COLO829 (cell line): Measurements from ENCODE around the gene SYNGR2.

ENCODE experiments used
- DNase-seq: peaks from one replicate; pipeline ENCODE4 v3.0.0; 2012; ENCODE audit warnings: low spot score

The SYNGR2 gene, protein sequence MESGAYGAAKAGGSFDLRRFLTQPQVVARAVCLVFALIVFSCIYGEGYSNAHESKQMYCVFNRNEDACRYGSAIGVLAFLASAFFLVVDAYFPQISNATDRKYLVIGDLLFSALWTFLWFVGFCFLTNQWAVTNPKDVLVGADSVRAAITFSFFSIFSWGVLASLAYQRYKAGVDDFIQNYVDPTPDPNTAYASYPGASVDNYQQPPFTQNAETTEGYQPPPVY

DNA sequence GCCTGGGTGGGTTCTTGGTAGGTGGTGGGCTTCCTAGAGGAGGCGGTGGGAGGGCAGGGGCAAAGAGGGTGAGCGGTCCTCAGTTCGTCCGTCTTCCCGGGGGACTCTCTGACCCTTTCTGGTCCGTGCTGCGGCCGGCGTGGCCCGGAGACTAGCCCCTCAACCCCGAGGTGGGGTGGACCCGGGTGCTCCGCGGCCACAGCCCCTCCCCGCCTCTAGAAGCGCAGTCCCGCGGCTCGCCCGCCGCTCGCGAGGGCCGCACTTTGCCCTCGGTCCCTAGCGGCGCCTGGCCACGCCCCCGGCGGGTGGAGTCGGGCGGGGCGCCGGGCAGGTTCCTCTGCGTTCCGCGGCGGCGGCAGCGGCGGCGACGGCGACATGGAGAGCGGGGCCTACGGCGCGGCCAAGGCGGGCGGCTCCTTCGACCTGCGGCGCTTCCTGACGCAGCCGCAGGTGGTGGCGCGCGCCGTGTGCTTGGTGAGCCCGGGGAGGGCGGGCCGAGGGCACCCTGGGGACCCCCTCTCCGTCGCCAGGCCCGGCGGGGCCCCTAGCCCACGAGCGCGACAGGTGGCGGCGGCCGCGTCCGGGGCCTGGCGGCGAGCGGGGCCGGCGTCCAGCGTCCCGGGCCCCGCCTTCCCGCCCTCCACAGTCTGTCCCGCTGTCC is at the start of gene SYNGR2:
SYNGR2 (plus strand) TSS at position 340 of the 661 bp plus-strand sequence; CDS start at position 376, 36 bp downstream.
- peak; percentile 87 for DNase-seq

DNA sequence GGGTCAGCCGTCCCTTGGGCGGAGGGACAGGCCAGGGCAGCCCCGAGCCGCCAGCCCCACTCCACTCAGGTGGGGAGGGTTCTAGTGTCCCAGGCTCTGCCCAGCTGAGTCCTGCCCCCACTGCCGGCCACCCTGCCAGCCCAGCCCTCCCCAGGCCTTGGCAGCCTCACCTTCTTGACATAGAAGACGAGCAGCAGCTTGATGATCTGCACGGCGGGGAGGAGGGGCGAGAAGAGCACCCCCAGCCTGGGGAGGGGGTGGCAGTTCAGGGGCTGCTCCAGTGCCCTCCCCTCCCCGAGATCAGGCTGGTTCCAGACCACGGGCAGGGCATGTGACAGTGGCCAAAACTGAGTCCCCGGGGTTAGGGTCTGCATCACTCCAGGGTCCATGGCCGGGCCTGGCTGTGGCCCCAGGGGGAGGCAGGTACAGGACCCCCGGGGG is 49.6 kb upstream of the SYNGR2 start:
- DNase-seq = no peak

DNA sequence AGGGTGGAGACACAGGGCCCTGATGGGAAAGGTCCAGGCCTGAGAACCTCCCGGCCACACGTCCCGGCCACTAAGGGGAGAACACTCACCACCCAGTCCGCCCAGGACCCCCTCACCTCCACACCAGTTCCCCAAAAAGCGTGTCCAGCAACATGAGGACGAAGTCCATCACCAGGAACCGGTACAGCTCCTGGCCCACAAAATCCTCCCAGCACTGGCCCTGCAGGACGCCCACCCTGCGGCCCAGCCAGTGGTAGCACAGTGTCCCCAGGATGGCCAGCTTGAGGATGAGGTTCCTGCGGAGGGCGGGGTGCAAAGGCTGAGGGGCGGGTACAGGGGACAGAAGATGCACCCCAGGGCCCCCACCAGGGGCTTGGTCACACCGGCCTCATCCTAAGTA is 47.8 kb upstream of the SYNGR2 start:
- no peak for DNase-seq

DNA sequence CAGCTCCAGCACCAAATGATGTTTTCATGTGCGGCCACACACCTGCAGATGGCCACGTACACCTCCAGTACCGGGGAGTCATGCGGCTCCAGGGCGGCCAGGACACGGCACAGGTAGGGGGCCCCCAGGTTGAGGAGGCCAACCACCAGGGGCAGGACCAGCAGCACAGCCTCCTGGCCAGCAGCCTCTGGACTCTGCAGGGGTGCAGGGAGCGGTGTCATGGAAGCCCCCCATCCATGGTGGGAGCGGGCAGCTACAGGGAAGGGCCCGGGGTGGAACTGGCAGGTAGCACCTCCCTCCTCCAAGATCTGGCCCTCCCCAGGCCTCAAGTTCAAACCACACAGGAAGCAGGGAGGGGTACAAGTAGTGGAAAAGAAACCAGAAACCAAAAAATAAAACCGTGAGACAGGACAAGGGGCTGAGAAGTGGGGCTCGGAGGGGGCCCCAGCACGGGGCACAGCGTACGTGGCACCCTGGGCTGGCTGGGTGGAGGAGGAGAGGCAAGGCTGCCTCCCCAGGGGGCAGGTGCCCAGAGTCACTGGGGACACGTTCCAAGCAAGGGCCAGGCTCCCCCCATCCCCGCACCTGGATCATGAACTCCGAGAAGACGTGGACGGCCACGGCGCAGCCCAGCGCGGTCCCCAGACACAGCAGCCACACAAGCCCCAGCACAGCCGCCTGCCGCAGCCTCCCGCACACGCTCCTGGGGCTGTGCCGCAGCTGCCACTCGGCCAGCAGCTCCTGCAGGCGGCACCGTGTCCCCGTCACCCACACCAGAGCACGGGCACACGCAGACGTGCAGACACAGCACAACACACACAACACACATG is 47.2 kb upstream of the SYNGR2 start:
- no peak for DNase-seq

DNA sequence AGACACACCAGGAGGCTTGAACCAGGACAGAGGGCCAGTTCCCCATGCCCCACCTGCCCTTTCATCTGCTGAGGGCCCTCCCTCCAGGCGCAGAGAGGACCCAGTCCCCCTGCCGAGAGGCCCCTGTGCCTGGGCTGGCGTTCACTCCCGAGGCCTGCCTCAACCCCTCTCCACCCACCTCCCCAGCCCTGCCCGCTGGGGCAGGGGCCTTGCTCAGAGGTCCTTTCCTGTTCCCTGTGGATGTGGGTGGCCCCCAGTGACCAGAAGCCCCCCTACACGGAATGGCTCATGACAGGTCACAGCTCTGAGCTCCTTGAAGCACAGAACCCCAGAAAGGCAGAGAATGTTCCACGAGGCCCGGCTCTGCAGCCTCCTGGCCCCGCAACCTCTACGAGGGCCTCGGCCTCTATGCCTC is 46.6 kb upstream of the SYNGR2 start:
- DNase-seq = no peak

DNA sequence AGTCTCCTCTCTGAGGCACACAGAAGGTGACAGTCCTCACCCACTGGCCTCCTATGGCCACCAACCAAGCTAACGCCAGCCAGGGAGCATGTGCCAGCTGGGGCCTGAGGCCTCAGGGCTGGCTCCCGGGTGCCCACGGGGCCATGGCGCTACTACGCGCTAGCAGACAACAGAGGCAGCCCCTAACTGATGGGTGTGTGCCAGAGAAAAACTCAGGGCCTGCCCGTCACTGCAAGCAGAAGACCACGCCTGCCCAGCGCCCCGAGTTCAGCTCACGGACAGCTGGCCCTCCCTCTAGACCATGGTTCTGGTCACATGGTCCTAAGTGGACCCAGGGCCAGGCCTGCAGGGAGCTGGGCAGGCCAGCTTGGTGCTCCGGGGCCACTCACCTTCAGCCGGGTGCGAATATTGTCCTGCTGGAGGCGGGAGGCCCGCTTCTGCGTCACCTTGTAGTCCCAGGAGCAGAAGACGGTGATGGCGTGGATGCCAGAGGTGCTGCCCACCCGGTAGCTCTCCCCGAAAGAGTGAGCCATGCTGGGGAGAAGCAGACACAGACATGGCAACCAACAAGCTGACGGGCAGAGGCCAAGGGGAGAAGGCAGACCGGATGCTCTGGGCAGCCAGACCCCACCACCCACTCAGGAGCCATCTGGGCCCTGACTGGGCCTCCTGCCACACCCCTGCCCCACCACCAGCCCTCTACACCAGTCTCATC is 46.0 kb upstream of the SYNGR2 start:
- DNase-seq = no peak

DNA sequence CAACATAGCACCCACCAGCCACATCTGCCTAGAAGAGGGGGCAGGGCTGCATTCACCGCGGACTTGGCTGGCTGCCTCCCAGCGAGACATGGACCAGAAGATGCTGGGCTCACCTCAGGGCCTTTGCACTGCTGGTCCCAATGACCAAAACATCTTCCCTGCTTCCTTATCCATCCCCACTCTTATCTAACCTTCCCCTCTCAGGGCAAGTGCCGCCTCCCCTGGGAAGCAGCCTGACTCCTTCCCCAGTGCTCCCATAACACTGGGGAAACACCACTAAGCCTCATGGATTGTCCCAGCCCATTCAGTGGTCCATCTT is 45.5 kb upstream of the SYNGR2 start:
- DNase-seq = no peak

DNA sequence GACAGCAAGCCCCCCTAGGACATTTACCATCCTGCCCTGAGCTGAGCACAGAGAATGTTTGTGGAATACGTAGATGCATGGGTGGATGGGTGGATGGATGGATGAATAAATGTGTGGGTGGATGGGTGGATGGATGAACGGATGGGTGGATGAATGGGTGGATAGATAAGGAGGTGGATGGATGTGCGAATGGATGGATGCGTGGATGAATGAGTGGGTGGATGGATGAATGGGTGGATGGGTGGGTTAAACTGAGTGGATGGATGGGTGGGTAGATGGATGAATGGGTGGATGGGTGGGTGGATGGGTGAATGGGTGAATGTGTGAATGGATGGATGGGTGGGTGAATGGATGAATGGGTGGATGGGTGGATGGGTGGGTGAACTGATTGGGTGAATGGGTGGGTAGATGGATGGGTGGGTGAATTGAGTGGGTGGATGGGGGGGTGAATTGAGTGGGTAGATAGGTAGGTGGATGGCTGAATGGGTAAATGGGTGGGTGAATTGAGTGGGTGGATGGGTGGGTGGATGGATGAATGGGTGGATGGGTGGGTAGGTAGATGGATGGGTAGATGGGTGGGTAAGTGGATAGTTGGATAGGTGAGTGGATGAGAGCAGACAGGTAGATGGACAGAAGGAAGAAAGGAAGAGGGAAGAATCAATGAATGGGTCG is 45.0 kb upstream of the SYNGR2 start:
- no peak for DNase-seq

DNA sequence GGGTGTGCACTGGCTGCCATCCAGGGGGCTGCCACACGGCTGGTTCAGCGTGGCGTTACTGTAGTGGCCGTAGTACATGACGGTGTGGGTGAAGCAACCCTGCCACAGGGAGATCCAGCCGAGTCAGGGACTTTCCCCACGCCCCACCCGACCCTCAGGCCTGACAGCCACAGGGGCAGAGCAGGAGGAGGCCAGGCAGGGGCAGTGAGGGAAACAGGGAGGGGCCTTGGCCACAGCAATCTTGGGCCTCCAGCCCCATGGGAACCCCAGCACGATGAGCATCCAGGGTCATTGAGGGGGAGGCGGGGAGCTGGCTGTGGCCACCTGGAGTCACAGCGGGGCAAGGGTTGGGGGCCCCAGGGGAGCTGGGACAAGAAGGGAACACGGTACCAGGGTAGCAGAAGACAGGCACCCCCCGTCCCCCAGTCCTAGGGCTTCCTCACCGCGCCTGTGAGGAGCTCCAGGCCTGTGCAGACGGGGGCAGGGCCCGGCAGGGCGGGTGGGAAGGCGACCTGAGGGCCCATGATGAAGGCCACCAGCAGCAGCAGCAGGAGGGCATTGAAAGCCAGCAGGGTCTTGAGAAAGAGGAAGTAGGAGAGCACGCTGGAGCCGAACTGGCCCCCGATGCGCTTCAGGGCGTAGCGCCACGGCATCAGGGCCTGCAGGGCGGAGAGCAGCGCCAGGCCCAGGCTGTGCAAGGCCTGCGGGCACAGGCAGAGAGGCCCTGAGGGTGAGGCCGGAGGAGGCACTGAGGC is 44.1 kb upstream of the SYNGR2 start:
- DNase-seq = no peak

DNA sequence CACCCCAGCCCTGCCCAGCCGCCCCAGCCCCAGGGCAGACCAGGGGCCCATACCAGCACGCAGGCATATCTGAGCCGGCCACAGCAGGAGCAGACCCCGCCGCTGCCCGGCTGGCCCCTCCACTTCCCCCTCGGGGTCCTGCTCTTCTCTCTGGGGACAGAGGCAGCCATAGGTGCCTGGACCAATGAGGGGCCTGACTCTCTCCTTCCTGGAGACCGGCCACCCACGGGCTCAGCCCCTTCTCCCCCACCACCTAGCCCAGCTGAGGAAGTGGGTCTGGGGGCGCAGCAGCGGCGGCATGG is 43.6 kb upstream of the SYNGR2 start:
- DNase-seq = no peak

DNA sequence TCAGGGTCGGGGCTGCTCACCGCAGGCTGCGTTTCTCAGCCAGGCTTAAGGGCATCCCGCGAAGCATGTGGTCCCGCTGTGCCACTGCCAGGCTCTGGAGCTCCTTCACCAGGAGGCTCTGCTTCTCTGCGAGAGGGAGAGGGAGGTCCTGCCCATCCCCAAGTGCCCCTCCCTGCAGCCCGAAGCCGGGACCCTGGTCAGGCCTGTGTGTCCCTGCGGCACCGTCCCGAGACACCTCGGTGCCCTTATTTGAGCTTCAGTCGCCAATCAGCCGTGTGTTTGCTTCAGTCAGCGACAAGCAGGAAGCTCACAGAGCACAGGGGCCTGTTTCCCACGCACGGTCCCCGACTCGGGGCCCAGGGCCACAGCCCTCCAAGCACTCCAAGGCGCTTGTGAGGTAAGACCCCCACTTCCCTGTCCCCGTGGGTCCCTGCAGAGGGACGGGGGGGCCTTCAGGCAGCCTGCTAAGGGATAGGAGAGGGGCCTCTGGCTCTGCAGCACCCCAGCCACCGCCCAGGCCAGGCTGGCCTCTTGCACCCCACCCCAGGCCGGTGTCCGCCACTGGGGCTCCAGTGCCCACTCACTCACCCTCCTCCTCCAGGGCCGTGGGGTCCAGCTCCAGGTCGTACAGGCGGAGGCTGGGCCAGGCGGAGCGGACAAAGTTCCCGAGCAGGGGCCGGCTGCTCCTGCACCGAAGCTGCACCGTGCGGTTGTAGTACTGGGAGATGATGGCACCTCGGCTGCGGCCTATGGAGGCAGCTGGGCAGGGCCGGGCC is 43.1 kb upstream of the SYNGR2 start:
- DNase-seq = no peak

DNA sequence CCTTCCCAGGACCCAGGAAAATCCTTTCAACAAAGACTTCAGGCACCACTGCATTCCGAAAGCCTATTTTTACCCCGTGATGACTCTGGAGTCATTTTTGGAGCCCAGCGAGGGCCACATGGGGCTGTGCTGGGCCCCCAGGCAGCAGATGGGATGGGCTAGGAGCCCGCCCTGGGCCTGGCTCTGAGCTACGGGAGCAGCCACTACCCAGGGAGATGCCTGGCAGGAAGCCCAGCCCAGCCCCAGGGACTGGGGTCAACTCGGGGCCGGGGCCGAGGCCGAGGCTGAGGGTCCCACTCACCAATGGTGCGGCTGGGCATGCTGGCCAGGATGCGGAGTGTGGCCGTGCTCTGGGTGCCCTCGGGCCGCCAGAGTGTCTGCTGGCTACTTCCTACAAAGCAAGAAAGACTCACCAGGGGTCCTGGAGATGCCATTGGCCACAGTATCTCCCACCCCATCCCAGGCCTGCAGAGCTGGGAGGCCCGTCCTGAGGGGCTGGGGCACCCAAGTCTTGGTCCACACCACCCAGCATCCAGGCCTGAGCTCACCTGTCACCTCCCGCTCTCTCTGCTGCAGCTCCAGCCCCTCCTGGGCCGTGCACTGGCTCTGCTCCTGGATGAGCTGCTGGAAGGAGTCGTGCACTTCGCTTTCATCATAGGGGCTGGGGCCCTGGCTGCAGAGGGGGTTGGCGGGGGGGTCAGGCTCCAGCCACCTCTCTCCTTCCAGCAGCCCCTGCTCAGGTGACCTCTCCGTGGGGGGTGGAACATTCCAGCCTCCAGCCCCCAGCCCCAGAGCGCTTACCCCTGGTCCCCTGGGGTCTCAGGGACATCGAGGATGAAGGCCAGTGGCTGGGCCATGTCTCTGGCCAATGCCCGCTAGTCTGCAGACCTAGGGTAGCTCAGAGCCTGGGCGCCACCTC is 42.1 kb upstream of the SYNGR2 start:
- no peak for DNase-seq

DNA sequence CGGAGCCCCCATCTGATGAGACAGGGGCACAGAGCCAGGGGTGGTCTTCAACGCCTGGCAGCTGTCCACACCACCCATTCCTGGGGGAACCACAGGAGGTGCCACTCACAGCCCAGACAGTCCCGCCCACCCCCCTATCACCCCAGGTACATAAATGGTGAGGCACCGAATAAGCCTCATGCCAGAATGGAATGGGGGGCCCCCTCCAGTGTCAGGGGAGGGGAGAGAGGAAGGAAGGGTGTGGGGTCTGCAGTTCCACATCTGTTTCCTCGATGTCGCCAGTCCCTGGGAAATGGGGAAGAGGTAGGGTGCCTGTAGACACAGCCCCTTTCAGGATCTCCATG is 41.5 kb upstream of the SYNGR2 start:
- DNase-seq = no peak

DNA sequence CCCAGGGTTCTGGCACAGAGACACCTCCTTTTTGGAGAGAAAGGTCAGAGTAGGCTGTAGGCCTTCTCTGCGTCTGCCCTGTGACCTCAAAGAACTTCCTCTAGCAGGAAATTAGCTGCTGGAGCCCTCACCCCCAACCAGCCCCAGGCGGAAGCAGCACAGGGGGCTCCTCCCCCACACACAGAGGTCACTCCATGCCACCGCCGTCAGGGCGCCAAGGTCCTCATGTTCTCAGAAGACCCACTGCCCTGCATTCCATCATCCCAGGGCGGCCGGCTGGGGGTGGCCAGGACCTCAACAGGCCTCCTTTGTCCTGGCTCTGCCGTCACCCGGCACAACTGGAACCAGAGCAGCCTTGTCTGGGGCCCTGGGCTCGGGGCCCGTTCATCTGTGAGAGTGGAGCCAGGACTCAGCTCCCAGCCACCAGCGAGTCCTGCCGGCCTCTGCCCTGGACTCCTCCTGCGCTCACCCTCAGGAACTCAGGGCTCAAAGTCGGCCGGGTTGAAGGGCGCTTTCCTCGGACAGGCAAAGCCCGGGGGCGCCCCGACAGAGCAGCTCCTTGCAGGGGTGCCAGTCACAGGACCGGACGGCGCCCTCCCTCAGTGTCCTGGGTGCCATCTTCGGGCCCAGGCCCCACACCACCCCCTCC is 41.0 kb upstream of the SYNGR2 start:
- DNase-seq = peak; percentile 56

DNA sequence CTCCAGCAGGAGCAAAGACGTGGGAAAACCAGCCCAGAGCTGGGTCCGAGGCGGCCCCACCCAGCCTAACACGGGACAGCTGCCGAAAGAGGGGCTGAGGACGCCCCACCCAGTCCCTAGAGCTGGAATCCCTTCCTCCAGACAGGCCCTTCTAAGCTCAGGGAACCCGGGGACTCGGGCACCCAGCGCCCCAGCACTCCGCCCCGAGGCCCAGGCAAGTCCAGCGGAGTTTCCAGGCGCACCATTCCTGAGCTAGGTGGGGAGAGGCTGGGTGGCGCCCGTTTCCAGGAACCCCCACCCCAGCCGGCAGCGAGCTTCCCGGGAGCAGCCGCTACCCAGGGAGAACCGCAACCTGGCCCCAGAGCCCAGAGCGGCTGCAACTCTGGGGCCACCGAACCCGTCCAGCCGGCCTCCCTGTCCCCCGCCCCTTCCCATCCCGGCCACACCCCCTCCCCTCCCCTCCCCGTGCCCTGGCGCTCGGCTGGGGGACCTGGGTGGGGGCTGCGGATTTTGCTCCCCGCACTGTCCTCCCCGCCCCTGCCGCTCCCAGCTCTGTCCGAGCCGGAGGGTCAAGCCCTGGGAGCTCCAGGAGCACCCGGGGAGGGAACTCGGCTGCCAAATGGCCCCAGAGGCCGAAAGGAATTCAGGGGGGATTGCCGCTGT is 40.4 kb upstream of the SYNGR2 start:
- DNase-seq = no peak

DNA sequence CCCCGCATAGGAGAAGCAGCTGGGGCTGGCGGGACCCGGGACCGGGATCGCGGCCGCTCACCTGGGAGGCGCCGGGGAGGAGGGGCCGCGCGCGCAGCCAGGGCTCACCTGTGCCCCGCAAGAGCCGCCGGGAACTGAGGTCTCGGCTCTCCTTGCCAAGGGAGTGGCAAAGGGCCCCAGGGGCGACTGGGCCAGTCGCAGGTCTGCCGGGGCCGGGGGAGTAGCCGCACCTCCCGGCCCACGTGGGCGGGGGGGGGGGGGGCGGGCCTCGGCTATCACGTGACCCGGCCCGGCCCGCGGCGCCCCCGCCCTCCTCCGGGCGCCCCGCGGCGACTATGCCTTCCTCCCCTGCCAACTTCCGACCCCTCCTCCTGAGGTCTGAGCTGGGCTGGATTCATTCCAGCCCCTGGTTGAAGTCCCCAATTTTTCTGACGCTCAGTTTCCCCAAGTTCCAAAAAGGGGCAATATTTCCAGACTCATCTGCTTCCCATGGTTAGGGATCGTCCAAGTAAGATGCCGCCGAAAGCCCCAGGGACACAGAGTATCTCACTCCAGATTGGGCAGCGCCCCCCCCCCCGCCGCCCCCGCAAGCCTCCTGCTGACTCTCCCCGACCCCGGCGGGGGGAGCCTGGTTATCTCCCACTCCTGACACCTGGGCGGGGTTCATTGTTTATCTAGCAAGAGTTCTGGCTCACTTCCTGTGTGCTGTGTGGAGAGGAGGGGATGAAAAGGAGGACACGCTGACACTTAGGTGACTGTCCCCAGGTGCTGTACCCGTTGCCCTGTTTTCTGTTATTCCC is 39.6 kb upstream of the SYNGR2 start, which contains the start of gene TMC6:
TMC6 (minus strand) TSS at position 205 of the 800 bp plus-strand sequence. CDS start 1,923 bp downstream, outside the sequence.
- no peak for DNase-seq

DNA sequence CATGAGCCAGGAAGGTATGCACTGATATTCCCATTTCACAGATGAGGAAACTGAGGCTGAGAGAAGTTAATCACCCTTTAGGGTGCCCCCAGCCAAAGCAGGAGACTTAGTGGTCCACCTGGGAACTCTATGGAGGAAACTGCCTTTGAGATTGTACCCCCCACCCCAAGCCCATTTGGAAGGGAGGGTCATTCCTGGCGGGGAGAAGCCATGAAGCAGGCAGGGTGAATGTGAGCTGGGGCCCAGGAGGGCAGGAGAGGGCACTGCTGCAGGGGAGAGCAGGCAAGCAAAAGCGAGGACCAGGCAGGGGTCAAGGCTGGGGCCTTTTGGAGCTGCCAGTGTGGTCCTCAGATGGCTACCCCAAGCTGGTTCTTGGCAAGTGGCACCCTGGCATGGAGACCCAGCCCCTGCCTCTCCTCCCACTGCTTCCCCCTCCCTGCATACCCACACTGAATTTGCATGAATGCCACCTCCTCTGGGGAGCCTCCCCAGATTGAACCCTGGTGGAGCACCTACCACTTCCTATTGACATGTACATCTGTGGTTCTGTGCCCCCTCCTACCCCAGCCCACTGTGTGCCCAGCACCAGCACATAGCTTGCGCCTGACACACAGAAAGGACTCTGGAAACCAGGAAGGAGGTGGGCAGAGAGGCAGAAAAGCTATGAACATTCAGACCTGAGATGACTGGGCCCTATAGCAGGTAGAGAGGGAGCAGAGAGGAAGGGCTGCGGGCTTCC is 38.9 kb upstream of the SYNGR2 start:
- no peak for DNase-seq
